Mucosa of rectum (tissue), 2 donors: ENCODE measurements around the gene PRTG.
"Not testable (repeated sequence)": the region's sequence is repeated elsewhere in the genome, so short reads cannot be mapped to it uniquely, and the experiment has no call there.

Experiments
- H3K27ac ChIP-seq, 2 donors: one replicate each; pipeline ENCODE4 v1.7.0; 2013; ENCODE audit warnings: inconsistent platforms in 2 of 2, low read depth in 2 of 2, low read length in 2 of 2
- H3K27me3 ChIP-seq, 2 donors: one replicate each; pipeline ENCODE4 v1.7.0; 2013; ENCODE audit warnings: low read length in 2 of 2; ENCODE audit not compliant: control insufficient read depth in 2 of 2, insufficient read depth in 2 of 2
- H3K36me3 ChIP-seq, 2 donors: one replicate each; pipeline ENCODE4 v1.7.0; 2013; ENCODE audit warnings: low read length in 2 of 2; ENCODE audit not compliant: control insufficient read depth in 2 of 2, insufficient read depth in 2 of 2
- H3K4me1 ChIP-seq, 2 donors: one replicate each; pipeline ENCODE4 v1.7.0; 2013; ENCODE audit warnings: low read length in 2 of 2, mild to moderate bottlenecking in 1 of 2; ENCODE audit not compliant: control insufficient read depth in 2 of 2, insufficient read depth in 2 of 2
- H3K4me3 ChIP-seq, 2 donors: one replicate each; pipeline ENCODE4 v1.7.0; 2013; ENCODE audit warnings: low read length in 2 of 2
- H3K9ac ChIP-seq, 2 donors: one replicate each; pipeline ENCODE4 v1.7.0; 2013; ENCODE audit warnings: low read length in 2 of 2, low read depth in 1 of 2, mild to moderate bottlenecking in 1 of 2
- H3K9me3 ChIP-seq, 2 donors: one replicate each; pipeline ENCODE4 v1.7.0; 2013; ENCODE audit warnings: low read length in 2 of 2; ENCODE audit not compliant: control insufficient read depth in 2 of 2
- donor health status: healthy.
- donor health status: Normal muscosa, but diverticular disease.

PRTG gene

DNA sequence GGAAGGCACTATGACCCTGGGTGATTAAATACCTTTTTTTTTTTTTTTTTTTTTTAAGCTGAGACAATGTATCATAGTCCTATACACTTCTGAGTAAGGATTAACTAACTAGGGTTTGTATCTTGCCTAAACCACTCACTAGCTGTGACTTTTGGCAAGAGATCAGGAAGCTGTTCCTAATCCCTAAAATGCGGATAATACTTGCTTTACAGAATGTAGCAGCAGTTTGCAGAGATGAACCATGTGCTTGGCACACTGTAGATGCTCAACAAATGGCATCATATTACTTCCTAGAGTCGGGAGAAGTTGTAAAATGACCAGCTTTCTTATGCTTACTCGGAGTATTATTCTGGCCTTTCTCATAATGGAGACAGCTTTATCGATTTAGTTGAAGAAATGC lies 129.2 kb downstream of the PRTG start:
- no peak overlapping the region for H3K27ac ChIP-seq
- peaks cover 0 to 2% of the 10 kb centered on the region in 2 donors for H3K9me3 ChIP-seq
- peaks cover 0 to 3% of the 10 kb centered on the region in 2 donors for H3K27me3 ChIP-seq
- no peaks in the 10 kb centered on the region for H3K4me1 ChIP-seq
- no peak overlapping the region for H3K9ac ChIP-seq
- H3K4me3 ChIP-seq = no peak overlapping the region
- H3K36me3 ChIP-seq = no peaks in the 10 kb centered on the region

DNA sequence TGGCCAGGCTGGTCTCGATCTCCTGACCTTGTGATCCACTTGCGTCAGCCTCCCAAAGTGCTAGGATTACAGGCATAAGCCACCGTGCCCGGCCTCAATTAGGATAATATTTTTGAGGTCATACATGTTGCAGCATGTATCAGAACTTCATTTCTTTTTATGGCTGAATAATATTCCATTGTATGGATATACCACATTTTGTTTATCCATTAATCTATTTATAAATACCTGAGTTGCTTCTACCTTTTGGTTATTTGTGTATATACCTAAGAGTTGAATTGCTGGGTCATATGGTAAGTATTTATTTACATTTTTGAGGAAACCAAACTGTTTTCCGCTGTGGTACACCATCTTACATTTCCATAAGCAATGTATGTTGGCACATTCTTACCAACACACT lies 136.7 kb downstream of the PRTG start:
- no peak overlapping the region for H3K9ac ChIP-seq
- no peaks in the 10 kb centered on the region for H3K36me3 ChIP-seq
- H3K9me3 ChIP-seq = peaks cover 0 to 2% of the 10 kb centered on the region in 2 donors
- no peaks in the 10 kb centered on the region for H3K27me3 ChIP-seq
- H3K4me3 ChIP-seq = no peak overlapping the region
- no peak overlapping the region for H3K27ac ChIP-seq
- H3K4me1 ChIP-seq = no peaks in the 10 kb centered on the region

GRCh38 chr15:55601374-55601773 lies 141.6 kb downstream of the PRTG start:
- H3K36me3 ChIP-seq = no peaks in the 10 kb centered on the region
- H3K4me3 ChIP-seq = no peak overlapping the region
- no peaks in the 10 kb centered on the region for H3K27me3 ChIP-seq
- H3K4me1 ChIP-seq = no peaks in the 10 kb centered on the region
- H3K27ac ChIP-seq = no peak overlapping the region
- peaks cover 0 to 2% of the 10 kb centered on the region in 2 donors for H3K9me3 ChIP-seq
- H3K9ac ChIP-seq = no peak overlapping the region

DNA sequence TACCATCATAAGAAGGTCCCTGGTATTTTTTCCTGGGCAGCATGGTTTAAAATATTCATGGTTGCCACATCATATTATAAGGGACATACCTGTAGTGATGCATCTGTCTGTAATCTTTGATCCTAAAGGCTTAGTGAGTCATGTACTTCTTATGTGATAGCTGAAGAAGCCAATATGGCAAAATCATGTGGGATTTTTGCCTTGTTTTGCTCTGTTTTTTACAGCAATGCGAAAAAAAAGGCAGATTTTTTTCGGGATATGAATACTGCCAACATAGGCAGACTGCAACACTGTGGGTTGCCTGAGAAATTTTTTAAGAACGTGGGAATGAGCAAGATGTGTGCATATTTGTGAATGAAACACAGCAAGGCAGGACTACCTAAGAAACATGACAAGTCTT lies 143.5 kb downstream of the PRTG start:
- Histone ChIP-seq H3K9ac (no peak overlapping the region), H3K9me3 (no peaks in the 10 kb centered on the region), H3K4me3 (no peak overlapping the region), H3K4me1 (no peaks in the 10 kb centered on the region), H3K36me3 (no peaks in the 10 kb centered on the region), H3K27me3 (no peaks in the 10 kb centered on the region), H3K27ac (no peak overlapping the region)

DNA sequence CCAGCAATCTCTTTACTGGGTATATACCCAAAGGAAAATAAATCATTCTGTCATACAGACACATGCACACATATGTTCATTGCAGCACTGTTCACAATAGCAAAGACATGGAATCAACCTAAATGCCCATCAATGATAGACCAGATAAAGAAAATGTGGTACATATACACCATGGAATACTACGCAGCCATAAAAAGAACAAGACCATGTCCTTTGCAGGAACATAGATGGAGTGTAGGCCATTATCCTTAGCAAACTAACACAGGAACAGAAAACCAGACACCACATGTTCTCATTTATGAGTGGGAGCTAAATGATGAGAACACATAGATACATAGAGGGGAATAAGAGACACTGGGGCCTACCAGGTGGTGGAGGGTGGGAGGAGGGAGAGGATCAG lies 149.9 kb downstream of the PRTG start:
- not testable (repeated sequence) for H3K9me3 ChIP-seq, H3K36me3 ChIP-seq, H3K27ac ChIP-seq, H3K27me3 ChIP-seq, H3K4me3 ChIP-seq, H3K9ac ChIP-seq, H3K4me1 ChIP-seq

DNA sequence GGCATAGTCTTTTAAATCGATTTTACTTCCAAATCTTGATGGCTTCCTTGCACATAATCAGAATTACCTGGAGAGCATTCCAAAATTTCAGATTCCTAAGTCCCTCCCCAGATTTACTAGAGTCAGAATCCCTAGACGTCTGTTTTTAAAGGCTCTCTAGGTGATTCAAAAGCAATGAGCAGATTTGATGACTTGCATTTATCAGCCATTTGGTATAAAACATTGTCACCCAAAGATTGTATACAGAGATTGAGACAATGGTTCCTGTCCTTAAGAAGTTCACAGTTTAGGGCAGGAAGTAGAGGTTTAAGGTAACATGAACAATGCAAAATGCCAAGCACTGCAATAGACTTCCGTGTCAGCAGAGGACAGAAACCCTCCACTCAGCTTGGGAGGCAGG lies 152.2 kb downstream of the PRTG start:
- no peak overlapping the region for H3K9ac ChIP-seq
- peaks cover 0 to 3% of the 10 kb centered on the region in 2 donors for H3K9me3 ChIP-seq
- H3K36me3 ChIP-seq = no peaks in the 10 kb centered on the region
- H3K4me3 ChIP-seq = no peak overlapping the region
- no peak overlapping the region for H3K27ac ChIP-seq
- H3K27me3 ChIP-seq = peaks cover 23 to 25% of the 10 kb centered on the region in 2 donors
- no peaks in the 10 kb centered on the region for H3K4me1 ChIP-seq

DNA sequence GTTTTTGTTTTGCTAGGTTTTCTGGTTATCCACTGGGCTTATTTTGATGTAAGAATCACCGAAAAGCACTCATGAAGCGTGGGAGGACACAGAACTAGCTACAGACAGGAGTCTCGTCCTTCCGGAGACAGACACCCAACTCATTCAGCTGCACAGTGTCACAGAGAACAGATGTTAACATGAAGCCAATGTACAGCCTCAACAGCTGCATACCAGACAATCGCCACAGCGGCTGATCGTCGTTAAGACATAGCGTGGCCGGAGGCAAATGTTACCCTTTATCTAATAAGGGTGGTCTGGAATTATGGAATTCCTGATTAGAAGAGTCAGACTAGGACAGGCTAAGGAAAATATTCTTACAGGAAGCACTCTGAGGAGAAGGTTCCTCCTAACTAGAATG lies 153.7 kb downstream of the PRTG start:
- peaks cover 30 to 32% of the 10 kb centered on the region in 2 donors for H3K27me3 ChIP-seq
- no peaks in the 10 kb centered on the region for H3K4me1 ChIP-seq
- H3K9me3 ChIP-seq = peaks cover 0 to 3% of the 10 kb centered on the region in 2 donors
- no peak overlapping the region for H3K27ac ChIP-seq
- H3K9ac ChIP-seq = no peak overlapping the region
- peak overlapping the region in 1 of 2 donors; percentile 57 for H3K4me3 ChIP-seq
- no peaks in the 10 kb centered on the region for H3K36me3 ChIP-seq

GRCh38 chr15:55588815-55589115 lies 154.2 kb downstream of the PRTG start:
- Histone ChIP-seq H3K4me3 (peak overlapping the region; percentile 57 to 63), H3K36me3 (no peaks in the 10 kb centered on the region), H3K27me3 (peaks cover 30 to 34% of the 10 kb centered on the region in 2 donors), H3K9ac (peak overlapping the region in 1 of 2 donors; percentile 34), H3K27ac (no peak overlapping the region), H3K4me1 (no peaks in the 10 kb centered on the region), H3K9me3 (peaks cover 0 to 3% of the 10 kb centered on the region in 2 donors)

DNA sequence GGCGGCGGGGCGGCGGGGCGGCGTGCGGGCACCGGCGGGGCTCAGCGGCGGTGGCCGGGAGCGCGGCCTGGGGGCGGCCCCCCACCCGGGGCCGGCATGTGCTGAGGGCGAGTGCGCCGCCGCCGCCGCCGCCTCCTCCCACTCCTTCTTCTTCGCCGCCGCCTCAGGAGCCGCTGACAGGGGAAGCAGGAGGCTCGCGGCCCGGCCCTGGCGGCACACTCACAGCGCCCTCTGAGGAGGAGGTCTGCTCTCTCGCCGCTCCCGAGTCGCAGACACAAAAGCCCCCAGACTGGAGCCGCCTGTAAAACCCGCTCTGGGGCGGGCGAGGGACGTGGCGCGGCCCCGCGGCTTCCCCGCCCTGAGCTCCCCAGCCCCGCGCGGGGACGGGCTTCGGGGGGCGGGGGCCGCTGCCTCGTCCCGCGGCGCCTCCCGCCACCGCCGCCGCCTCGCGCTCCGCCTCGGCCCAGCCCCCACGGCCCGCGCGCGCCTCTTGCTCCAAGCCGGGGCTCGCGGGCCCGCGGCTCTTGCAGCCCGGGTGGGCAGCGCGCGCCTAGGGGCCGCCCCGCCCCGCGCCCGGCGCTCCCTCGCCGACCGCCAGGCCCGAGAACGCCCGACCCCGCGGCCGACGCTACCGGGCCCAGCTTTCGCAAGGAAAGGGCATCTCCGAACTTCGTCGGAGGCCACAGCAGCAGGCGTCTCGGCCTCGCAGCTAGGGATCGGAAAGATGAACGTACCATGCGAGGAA lies 154.7 kb downstream of the PRTG start, which contains the start of gene PYGO1:
TSS of gene PYGO1 (minus strand) at position 276 of the 745 bp plus-strand sequence. CDS start 462 bp downstream, outside the sequence.
- Histone ChIP-seq H3K9me3 (peaks cover 0 to 3% of the 10 kb centered on the region in 2 donors), H3K27me3 (peaks cover 30 to 39% of the 10 kb centered on the region in 2 donors), H3K9ac (peak within 1 kb of the TSS in 1 of 2 donors; percentile 43), H3K4me1 (no peaks in the 10 kb centered on the region), H3K4me3 (peak within 1 kb of the TSS; percentile 61 to 63), H3K36me3 (no peaks in the 10 kb centered on the region), H3K27ac (peak within 1 kb of the TSS; percentile 37 to 56)

DNA sequence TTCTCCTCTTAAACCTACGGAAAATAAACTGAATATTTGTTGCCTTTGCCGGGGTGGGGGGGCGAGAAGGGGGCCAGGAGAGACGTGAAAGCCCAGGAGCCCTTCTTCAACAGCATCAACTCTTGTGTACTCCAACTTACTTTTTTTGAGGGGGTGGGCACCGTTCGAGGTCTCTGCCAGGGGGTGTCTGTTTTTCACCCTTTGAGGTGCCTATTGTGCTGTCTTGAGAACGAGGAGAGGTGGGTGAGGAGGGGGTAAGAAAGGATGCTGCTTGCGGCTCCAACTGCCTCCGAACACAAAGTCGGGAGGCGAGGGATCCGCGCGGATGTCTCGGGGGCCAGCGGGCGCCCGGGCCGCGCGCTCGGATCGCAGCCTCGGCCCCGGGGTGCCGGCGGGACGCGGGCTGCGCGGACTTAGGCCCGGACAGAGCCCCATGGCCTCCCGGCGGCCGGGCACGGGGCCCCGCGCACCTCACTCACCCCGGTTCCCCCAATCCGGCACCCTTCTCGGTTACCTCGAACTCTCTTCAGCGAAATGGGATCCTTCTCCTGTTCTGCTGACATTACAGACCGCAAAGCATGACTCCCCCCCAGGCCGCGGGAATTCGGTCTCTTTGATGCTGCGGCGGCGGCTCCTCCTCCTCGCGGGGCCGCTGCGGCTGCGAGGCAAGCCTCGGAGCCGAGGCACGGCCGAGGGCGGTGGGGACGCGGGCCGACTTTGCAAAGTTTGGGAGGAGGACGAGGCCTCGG lies 155.5 kb downstream of the PRTG start:
- Histone ChIP-seq H3K4me1 (no peaks in the 10 kb centered on the region), H3K9me3 (peaks cover 0 to 3% of the 10 kb centered on the region in 2 donors), H3K27ac (no peak overlapping the region), H3K9ac (peak overlapping the region in 1 of 2 donors; percentile 43), H3K4me3 (peak overlapping the region; percentile 53 to 61), H3K27me3 (peaks cover 30 to 39% of the 10 kb centered on the region in 2 donors), H3K36me3 (no peaks in the 10 kb centered on the region)
